Measurements from ENCODE around the gene NPC2. TPM values are rescaled to one million over a fixed set of nuclear protein-coding genes. Genes with fewer than 3 reads are reported as not detected.

Gene NPC2
- total and polyA plus RNA-seq, 7 donors = 28.2 to 42.5 (median 31.6) TPM

GRCh38 chr14:74517731-74518130 lies 24.6 kb upstream of the NPC2 start:
- H3K4me3 ChIP-seq = no peak overlapping the region
- H3K27ac ChIP-seq = no peak overlapping the region
- H3K9me3 ChIP-seq = no peaks in the 10 kb centered on the region
- H3K36me3 ChIP-seq (ENCODE audit: insufficient read depth in 1 of 2, low read depth in 1 of 2) = no peaks in the 10 kb centered on the region
- no peak for TF ChIP-seq CTCF (IDR thresholded peaks at IDR 0.05)
- H3K4me1 ChIP-seq = no peaks in the 10 kb centered on the region
- ATAC-seq (no peak), DNase-seq (peak in 1 of 2 donors; percentile 53)
- 83 to 90% (median 87%) methylated on average over 4 of the region's 4 CpGs for WGBS, 3 donors
- peaks cover 0 to 2% (median 0%) of the 10 kb centered on the region in 3 donors for H3K27me3 ChIP-seq (ENCODE audit: insufficient read depth in 3 of 3, low read length in 2 of 3)
- intact Hi-C loops (cut with DNase I) = no loop called here

GRCh38 chr14:74516451-74517160 lies 23.5 kb upstream of the NPC2 start:
- Histone ChIP-seq H3K27me3 (ENCODE audit: insufficient read depth in 3 of 3, low read length in 2 of 3) (peaks cover 0 to 4% (median 0%) of the 10 kb centered on the region in 3 donors), H3K27ac (no peak overlapping the region), H3K4me3 (no peak overlapping the region), H3K36me3 (ENCODE audit: insufficient read depth in 1 of 2, low read depth in 1 of 2) (no peaks in the 10 kb centered on the region), H3K9me3 (no peaks in the 10 kb centered on the region), H3K4me1 (no peaks in the 10 kb centered on the region)
- ATAC-seq = no peak
- intact Hi-C loops (cut with DNase I) = no loop called here
- peak in 1 of 2 donors; percentile 44 for DNase-seq
- 95 to 96% (median 96%) methylated on average over 11 to 12 of the region's 12 CpGs for WGBS, 3 donors
- TF ChIP-seq CTCF (IDR thresholded peaks at IDR 0.05) = no peak

GRCh38 chr14:74515891-74516412 lies 22.8 kb upstream of the NPC2 start:
- H3K4me3 ChIP-seq = no peak overlapping the region
- no peak overlapping the region for H3K27ac ChIP-seq
- ATAC-seq = no peak
- no peaks in the 10 kb centered on the region for H3K4me1 ChIP-seq
- intact Hi-C loops (cut with DNase I) = no loop called here
- peaks cover 0 to 4% (median 0%) of the 10 kb centered on the region in 3 donors for H3K27me3 ChIP-seq (ENCODE audit: insufficient read depth in 3 of 3, low read length in 2 of 3)
- DNase-seq = peak in 1 of 2 donors; percentile 34
- no peaks in the 10 kb centered on the region for H3K36me3 ChIP-seq (ENCODE audit: insufficient read depth in 1 of 2, low read depth in 1 of 2)
- H3K9me3 ChIP-seq = no peaks in the 10 kb centered on the region
- 90 to 94% (median 93%) methylated on average over 8 of the region's 8 CpGs for WGBS, 3 donors
- TF ChIP-seq CTCF (IDR thresholded peaks at IDR 0.05) = no peak

GRCh38 chr14:74514471-74514941 lies 21.4 kb upstream of the NPC2 start:
- Histone ChIP-seq H3K4me3 (no peak overlapping the region), H3K36me3 (ENCODE audit: insufficient read depth in 1 of 2, low read depth in 1 of 2) (no peaks in the 10 kb centered on the region), H3K4me1 (no peaks in the 10 kb centered on the region), H3K9me3 (no peaks in the 10 kb centered on the region), H3K27ac (no peak overlapping the region), H3K27me3 (ENCODE audit: insufficient read depth in 3 of 3, low read length in 2 of 3) (peaks cover 0 to 4% (median 0%) of the 10 kb centered on the region in 3 donors)
- peak; percentile 48 to 70 for DNase-seq
- no peak for TF ChIP-seq CTCF (IDR thresholded peaks at IDR 0.05)
- peak in 3 of 4 donors; percentile 36 to 43 (median 42) for ATAC-seq
- intact Hi-C loops (cut with DNase I) = no loop called here
- WGBS, 3 donors = 20 to 55% (median 40%) methylated on average over 13 of the region's 13 CpGs

All from psoas muscle (tissue), 8 donors.